Endodermal cell (in vitro differentiated cells): ENCODE measurements around the gene YPEL5. TPM values are rescaled to one million over a fixed set of nuclear protein-coding genes. Genes with fewer than 3 reads are reported as not detected.

Experiments used
- DNase-seq: peaks from one replicate; pipeline ENCODE4 v3.0.0-alpha.2; 2017
- H3K27ac ChIP-seq: 2 replicates; pipeline ENCODE4 v1.5.1; 2013; ENCODE audit warnings: mild to moderate bottlenecking, low read depth, low read length, moderate library complexity
- H3K27me3 ChIP-seq: 2 replicates; pipeline ENCODE4 v1.6.1; 2013; ENCODE audit warnings: mild to moderate bottlenecking, low read length, moderate library complexity; ENCODE audit not compliant: insufficient read depth, control insufficient read depth, poor library complexity, severe bottlenecking
- H3K36me3 ChIP-seq: 2 replicates; pipeline ENCODE4 v1.7.0; 2013; ENCODE audit warnings: mild to moderate bottlenecking, low read length, moderate library complexity; ENCODE audit not compliant: control insufficient read depth, insufficient read depth
- H3K4me1 ChIP-seq: one replicate; pipeline ENCODE4 v1.7.0; 2013; ENCODE audit warnings: low read length; ENCODE audit not compliant: control insufficient read depth, insufficient read depth
- H3K4me3 ChIP-seq: 2 replicates; pipeline ENCODE4 v1.5.1; 2013; ENCODE audit warnings: mild to moderate bottlenecking, low read length, moderate library complexity
- H3K9ac ChIP-seq: 2 replicates; pipeline ENCODE4 v1.6.1; 2013; ENCODE audit warnings: mild to moderate bottlenecking, low read length, moderate library complexity; ENCODE audit not compliant: poor library complexity, severe bottlenecking; ENCODE audit errors: extremely low read depth
- H3K9me3 ChIP-seq: 2 replicates; pipeline ENCODE4 v1.6.1; 2013; ENCODE audit warnings: mild to moderate bottlenecking, low read length, moderate library complexity; ENCODE audit not compliant: control insufficient read depth
- H3K27ac Mint-ChIP-seq: 2 replicates; pipeline ENCODE4 v1.8.0; 2020; ENCODE audit warnings: mixed read lengths
- H3K27me3 Mint-ChIP-seq: 2 replicates; pipeline ENCODE4 v1.8.0; 2021; ENCODE audit warnings: mild to moderate bottlenecking, mixed read lengths; ENCODE audit not compliant: insufficient read depth
- H3K36me3 Mint-ChIP-seq: 2 replicates; pipeline ENCODE4 v1.8.0; 2020; ENCODE audit warnings: low read depth, mixed read lengths
- H3K4me1 Mint-ChIP-seq: 2 replicates; pipeline ENCODE4 v1.8.0; 2020; ENCODE audit warnings: mixed read lengths
- H3K4me3 Mint-ChIP-seq: 2 replicates; pipeline ENCODE4 v1.8.0; 2020; ENCODE audit warnings: mild to moderate bottlenecking, moderate library complexity, mixed read lengths
- H3K9me3 Mint-ChIP-seq: 2 replicates; pipeline ENCODE4 v1.8.0; 2020; ENCODE audit warnings: mild to moderate bottlenecking, mixed read lengths
- CTCF ChIP-seq: fragments of 200-600 bp; sonication (generic); conservative IDR thresholded peaks from 2 replicates; pipeline ENCODE4 v1.5.0; 2021; ENCODE audit warnings: antibody characterized with exemption, mild to moderate bottlenecking
- WGBS, 2 experiments: methylation state at CpG; one replicate each; pipeline versions ENCODE4 v1.1.5 to v1.1.7; 2013; ENCODE audit warnings: missing lambda C conversion rate in 2 of 2, mixed read lengths in 1 of 2; ENCODE audit not compliant: insufficient coverage in 1 of 2, insufficient read length in 1 of 2; 5-methylcytosine and 5-hydroxymethylcytosine counted together
- total RNA-seq, 2 donors: library from RNA; stranded (reverse); fragmentation: NEBNext Ultra II Directional in 1 of 2; extraction: Animal tissue kit (Norgen Biotek cat#: 25700) in 1 of 2; gene quantifications; 2 replicates in 1 of 2; 3 replicates in 1 of 2; pipeline ENCODE4 v1.2.1, GENCODE V29; 2021

Gene YPEL5
- total RNA-seq, 2 donors from 2014 or later, result 80.1 to 97.2 TPM

- H3K36me3 Mint-ChIP-seq, result no peaks in the 10 kb centered on the region
- H3K4me1 Mint-ChIP-seq, result peaks cover 3% of the 10 kb centered on the region
- Histone ChIP-seq H3K36me3 (no peaks in the 10 kb centered on the region), H3K27ac (no peak overlapping the region), H3K4me1 (no peaks in the 10 kb centered on the region), H3K9ac (no peak overlapping the region), H3K4me3 (no peak overlapping the region), H3K9me3 (no peaks in the 10 kb centered on the region), H3K27me3 (no peaks in the 10 kb centered on the region)
- no peak overlapping the region for H3K27ac Mint-ChIP-seq
- 90 to 100% methylated on average over 1 to 2 of the region's 2 CpGs for WGBS, 2 experiments
- no peaks in the 10 kb centered on the region for H3K9me3 Mint-ChIP-seq
- no peak overlapping the region for H3K4me3 Mint-ChIP-seq
- no peaks in the 10 kb centered on the region for H3K27me3 Mint-ChIP-seq
- DNase-seq, result no peak
- TF ChIP-seq CTCF, result no peak
Measured at GRCh38 chr2:30108192-30108591, 38.6 kb upstream of the YPEL5 start.

DNA sequence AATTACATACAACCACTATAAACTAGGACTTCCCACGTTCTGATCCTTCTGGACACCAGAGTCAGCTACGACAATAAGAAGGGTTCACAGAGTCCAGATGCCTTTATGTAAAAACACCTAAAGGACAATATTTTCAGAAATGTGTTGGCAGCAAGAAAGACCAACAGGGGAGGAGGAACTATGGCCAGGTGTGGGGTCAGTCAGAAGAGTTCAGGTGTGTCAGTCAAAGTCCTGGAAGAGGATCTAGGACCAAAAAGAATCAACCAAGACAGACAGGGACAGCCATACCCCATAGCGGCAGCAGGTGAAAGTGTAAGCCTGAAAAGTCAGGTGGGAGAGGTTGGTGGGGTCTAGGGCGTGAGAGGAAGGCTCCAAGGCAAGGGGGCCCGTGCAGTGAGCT, 38.0 kb upstream of the YPEL5 start:
- Mint-ChIP-seq H3K27me3 (no peaks in the 10 kb centered on the region), H3K36me3 (no peaks in the 10 kb centered on the region), H3K9me3 (no peaks in the 10 kb centered on the region), H3K4me1 (peaks cover 9% of the 10 kb centered on the region), H3K27ac (no peak overlapping the region), H3K4me3 (no peak overlapping the region)
- no peak for TF ChIP-seq CTCF
- no peak overlapping the region for H3K27ac ChIP-seq
- no peaks in the 10 kb centered on the region for H3K36me3 ChIP-seq
- H3K9me3 ChIP-seq, result no peaks in the 10 kb centered on the region
- peaks cover 7% of the 10 kb centered on the region for H3K4me1 ChIP-seq
- WGBS, 2 experiments, result 90 to 92% methylated on average over 2 to 5 of the region's 5 CpGs
- no peak overlapping the region for H3K4me3 ChIP-seq
- no peak overlapping the region for H3K9ac ChIP-seq
- no peaks in the 10 kb centered on the region for H3K27me3 ChIP-seq
- no peak for DNase-seq

GRCh38 chr2:30109856-30110255, 37.0 kb upstream of the YPEL5 start:
- Histone ChIP-seq H3K27ac (no peak overlapping the region), H3K27me3 (no peaks in the 10 kb centered on the region), H3K36me3 (no peaks in the 10 kb centered on the region), H3K9me3 (no peaks in the 10 kb centered on the region), H3K4me3 (no peak overlapping the region), H3K9ac (no peak overlapping the region), H3K4me1 (peaks cover 8% of the 10 kb centered on the region)
- Mint-ChIP-seq H3K27ac (no peak overlapping the region), H3K9me3 (no peaks in the 10 kb centered on the region), H3K36me3 (no peaks in the 10 kb centered on the region), H3K4me1 (peaks cover 17% of the 10 kb centered on the region), H3K27me3 (no peaks in the 10 kb centered on the region), H3K4me3 (no peak overlapping the region)
- DNase-seq, result no peak
- TF ChIP-seq CTCF, result no peak
- WGBS, 2 experiments, result 89 to 94% methylated on average over 4 to 6 of the region's 6 CpGs
